GM18526 (cell line): ENCODE results near the gene PRPF19.

Experiments
- POLR2A ChIP-seq: IDR thresholded peaks from 3 replicates; pipeline ENCODE4 v1.6.1; 2011; ENCODE audit not compliant: insufficient read length; ENCODE audit errors: extremely low read depth

The PRPF19 gene

GRCh38 chr11:60905551-60906113, 753 bp downstream of the PRPF19 start:
- no peak for TF ChIP-seq POLR2A

- no peak for TF ChIP-seq POLR2A
Measured at GRCh38 chr11:60905047-60905446, 1.3 kb downstream of the PRPF19 start.

GRCh38 chr11:60902625-60903024, 3.8 kb downstream of the PRPF19 start:
- TF ChIP-seq POLR2A = no peak

- TF ChIP-seq POLR2A = no peak
Measured at GRCh38 chr11:60900673-60901404, 5.5 kb downstream of the PRPF19 start.

- no peak for TF ChIP-seq POLR2A
Measured at GRCh38 chr11:60899977-60900376, 6.4 kb downstream of the PRPF19 start.

GRCh38 chr11:60899046-60899936, 7.1 kb downstream of the PRPF19 start:
- TF ChIP-seq POLR2A = no peak

- no peak for TF ChIP-seq POLR2A
Measured at GRCh38 chr11:60897496-60897895, 8.9 kb downstream of the PRPF19 start.

- no peak for TF ChIP-seq POLR2A
Measured at GRCh38 chr11:60895687-60896086, 10.7 kb downstream of the PRPF19 start.

GRCh38 chr11:60891103-60891741, 15.2 kb downstream of the PRPF19 start:
- no peak for TF ChIP-seq POLR2A

GRCh38 chr11:60890696-60891095, 15.7 kb downstream of the PRPF19 start:
- TF ChIP-seq POLR2A = no peak

GRCh38 chr11:60889869-60890311, 16.5 kb downstream of the PRPF19 start:
- no peak for TF ChIP-seq POLR2A

GRCh38 chr11:60887556-60887955, 18.8 kb downstream of the PRPF19 start:
- no peak for TF ChIP-seq POLR2A

GRCh38 chr11:60880643-60881282, 25.6 kb downstream of the PRPF19 start:
- no peak for TF ChIP-seq POLR2A

- TF ChIP-seq POLR2A = no peak
Measured at GRCh38 chr11:60879971-60880588, 26.3 kb downstream of the PRPF19 start.

- no peak for TF ChIP-seq POLR2A
Measured at GRCh38 chr11:60879104-60879503, 27.3 kb downstream of the PRPF19 start.
